Medulla oblongata (tissue), 1 donor: Measurements from ENCODE around the gene MPV17.
"Not testable (repeated sequence)": the region's sequence is repeated elsewhere in the genome, so short reads cannot be mapped to it uniquely, and the experiment has no call there.

ENCODE experiments used
- DNase-seq: peaks from one replicate; pipeline ENCODE4 v3.0.0-alpha.2; 2015; ENCODE audit errors: extremely low spot score

The MPV17 gene

DNA sequence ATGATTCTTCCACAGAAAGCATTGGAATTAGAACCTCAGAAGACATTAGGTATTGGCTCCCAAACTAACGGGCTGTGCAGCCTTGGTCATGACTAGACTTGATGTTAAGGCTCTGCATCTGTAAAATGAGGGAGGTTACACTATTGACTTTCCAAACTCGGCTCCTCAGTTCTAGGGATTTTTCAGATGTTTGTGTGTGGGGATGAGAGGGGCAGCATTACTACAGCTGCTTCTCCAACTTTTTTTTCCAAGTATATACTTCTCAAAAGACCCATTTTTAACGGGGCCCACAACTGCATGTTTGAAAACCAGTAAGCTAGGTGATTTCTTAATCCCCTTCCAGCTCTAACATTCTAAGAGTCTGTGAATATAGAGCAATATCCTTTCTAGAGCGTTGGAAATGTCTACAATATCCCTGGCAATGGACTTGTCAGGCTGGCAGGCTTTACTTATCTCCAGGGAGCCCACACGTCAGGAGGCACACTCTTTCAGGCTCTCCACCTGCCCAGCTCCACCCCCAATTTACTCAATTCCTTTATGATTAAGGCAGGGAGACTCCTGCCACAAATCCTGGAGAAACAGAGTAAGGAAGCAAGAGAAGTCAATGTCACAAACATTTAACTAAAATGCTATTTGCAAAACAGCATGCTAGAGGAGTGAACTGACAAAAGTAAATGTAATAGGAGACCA is 844 bp upstream of the MPV17 start:
- DNase-seq = peak; percentile 7

DNA sequence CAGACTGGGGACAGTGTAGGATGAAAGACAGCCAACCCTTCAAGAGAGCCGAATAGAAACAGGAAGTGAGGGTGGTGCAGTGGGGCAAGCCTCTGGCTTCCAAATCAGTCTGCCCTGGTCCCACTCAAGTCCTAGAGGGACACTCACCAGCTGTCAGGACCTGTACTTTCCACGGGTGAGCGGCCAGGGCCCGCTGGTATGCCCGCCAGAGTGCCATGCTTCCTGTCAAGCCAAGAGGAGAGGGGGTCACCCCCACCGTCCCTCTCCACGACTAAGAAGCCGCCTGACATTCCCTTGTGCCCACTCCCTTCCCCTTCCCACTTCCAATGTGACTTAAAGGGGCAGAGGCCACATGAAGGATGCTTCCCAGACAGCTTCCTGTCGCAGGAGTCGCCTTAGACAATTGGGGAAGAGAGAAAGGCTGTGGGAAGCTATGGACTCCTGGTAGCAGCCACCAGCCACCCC is 564 bp downstream of the MPV17 start:
- DNase-seq = no peak

DNA sequence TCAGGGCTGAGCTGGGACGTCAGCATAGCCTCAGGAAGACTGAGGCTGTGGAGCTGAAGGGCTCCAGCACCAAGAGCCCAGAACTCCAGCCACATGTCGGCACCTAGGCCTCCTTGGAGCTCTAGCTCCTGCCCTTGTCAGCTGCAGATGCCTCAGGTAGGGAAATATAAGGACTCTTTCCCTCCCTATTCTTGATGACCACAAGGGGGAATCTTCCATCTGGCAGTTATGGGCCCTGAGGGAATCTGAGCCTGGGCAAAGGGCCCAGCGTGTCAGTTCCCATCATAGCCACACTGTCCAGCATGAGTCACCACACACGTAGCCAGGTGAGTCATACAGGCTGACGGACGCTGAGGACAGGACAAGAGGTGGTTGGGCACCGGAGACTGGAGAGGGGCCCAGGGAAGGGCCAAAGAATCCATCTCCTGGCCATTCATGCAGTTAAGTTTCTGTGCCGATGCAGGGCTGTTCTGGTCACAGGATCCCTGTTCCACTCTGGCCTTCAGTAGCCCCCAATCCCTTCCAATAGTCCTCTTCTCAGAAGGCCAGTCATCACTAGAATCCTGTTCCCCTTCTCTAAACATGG is 1.8 kb downstream of the MPV17 start:
- no peak for DNase-seq

DNA sequence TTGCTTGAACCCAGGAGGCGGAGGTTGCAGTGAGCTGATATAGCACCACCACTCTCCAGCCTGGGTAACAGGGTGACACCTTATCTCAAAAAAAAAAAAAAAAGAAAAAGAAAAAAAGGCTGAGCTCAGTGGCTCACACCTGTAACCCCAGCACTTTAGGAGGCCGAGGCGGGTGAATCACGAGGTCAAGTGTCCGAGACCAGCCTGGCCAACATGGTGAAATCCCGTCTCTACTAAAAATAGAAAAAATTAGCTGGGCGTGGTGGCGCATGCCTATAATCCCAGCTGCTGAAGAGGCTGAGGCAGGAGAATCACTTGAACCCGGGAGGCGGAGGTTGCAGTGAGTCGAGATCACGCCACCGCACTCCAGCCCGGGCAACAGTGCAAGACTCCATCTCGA is 3.1 kb downstream of the MPV17 start:
- DNase-seq = not testable (repeated sequence)

DNA sequence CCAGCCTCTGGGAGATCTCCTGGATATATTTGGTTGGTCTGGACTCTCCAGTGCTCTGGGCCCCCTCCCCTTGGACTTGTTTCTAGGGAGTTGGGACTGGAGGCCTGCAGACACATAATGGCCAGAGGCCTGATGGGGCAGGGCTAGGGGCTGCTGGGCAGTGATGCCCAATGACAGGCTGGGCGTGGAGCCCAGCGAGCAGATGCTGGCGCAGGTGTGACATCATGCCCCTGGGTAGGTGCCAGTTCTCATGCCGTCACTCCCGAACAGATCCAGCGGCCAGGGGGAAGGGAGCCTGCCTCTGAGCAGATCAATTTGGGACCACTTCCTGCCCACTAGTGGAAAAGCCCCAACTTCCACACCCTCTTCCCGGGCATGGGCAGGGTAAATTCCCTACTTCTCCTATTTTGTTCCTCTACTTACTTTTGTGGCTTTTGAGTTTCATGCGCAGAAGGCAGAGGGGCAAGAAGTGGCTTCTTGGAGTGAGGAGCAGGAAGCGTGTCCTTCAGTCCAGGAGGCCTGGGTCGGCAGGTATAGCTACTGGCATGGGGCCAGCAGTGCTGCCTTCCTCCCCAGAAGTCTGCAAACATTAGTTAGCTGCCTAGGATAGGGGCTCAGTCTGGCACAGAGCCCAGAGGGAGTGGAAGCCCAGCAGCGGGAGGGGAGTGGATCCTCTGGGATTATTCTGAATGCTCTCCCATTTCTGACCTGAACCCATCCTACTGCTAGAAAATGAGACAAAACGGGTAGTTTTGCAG is 6.1 kb downstream of the MPV17 start:
- DNase-seq = peak; percentile 32

DNA sequence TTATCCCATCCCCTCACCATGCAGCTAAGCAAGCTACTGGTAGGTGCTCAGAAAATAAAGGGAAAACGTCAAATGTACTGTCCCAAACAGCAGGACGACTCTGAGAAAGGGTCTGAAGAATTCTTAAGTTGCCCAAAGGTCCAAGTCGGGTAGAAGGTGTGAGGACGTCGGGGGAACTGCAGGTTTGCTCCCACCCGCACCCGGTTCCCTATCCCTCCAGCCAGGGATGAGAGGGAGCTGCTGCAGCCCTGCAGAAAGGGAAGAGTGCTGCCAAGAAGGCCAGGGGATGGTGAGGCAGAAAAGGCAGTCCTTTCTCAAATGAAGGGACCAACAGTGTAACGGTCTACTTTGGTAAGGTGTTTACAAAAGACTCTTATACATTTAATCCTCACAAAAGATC is 7.8 kb downstream of the MPV17 start:
- DNase-seq = no peak

DNA sequence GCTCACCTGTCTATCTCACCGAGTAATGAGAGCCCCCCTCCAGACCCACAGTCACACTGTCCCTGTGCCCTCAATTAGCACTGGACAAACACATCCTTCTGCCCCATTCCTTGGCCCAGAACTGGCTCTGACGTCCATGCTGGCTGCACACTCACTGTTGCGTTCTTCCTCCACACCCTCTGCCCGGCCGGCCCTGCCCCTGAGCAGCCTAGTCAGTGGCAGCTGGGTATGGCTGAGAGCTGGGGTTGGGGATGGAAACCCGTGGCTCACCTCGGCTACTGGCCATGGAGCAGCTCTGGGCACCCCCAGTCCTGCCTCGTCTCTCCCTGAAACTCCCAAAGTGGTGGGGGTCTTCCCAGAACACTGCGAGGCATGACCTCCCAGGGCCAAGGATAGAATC is 8.2 kb downstream of the MPV17 start:
- no peak for DNase-seq

DNA sequence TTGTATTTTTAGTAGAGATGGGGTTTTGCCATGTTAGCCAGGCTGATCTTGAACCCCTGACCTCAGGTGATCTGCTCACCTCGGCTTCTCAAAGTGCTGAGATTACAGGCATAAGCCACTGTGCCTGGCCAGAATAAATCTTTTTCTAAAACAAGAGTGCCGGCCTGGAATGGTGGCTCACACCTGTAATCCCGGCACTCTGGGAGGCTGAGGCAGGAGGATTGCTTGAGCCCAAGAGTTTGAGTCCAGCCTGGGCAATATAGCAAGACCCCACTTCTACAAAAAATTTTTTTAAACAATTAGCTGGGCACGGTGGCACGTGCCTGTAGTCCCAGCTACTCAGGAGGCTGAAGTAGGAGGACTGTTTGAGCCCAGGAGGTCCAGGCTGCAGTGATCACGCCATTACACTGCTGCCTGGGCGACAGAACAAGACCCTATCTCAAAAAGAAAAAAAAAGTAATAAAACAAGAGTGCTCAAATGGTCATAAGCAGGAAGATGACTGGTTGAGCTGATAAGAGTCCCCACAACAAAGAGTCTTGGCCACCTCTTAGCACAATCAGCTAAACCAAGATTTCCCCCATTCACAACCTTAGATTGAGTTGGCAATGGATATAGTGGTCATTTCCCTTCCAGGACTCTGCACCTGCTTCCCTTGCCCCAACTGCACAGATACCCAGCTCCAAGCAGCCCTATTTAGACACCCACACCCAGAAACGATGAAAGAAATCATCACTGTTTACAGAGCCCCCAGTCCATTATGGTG is 8.8 kb downstream of the MPV17 start:
- DNase-seq = no peak

DNA sequence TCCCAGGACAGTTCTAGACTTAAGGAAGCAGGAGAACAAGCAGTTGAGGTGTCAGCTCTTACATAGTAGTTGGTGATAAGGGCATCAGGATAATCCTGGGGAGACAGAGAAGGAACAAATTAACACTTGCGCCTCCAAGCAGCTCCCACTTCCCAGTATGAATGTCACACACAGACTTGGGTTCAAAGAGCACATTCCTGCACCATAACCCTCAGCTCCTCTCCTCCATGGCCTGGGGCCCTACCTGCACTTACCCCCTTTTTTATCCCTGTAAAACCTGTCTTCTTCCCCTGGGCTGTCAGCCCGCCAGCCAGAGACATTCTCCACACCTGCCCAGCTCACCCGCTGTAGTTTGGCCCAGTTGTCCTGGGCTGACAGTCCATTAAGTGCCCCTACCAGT is 10.7 kb downstream of the MPV17 start:
- DNase-seq = no peak

DNA sequence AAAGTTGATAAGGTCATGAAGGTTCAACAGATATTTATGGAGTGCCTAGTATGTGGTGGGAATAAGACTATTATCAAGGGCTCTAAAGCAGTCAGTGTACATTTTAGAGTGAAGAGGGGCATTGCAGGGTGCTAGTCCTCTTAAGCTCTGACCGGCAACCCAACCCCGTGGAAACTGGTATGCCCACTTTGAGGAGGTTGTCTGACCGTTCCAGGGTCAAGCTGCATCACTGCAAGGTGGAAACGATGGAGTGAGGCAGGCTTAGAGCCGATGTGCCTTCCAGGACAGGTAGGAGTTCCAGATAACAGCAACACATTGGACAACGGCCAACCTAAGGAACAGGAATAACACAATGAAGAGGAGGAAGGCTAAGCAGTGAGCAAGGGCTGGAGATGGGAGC is 13.2 kb downstream of the MPV17 start:
- no peak for DNase-seq

DNA sequence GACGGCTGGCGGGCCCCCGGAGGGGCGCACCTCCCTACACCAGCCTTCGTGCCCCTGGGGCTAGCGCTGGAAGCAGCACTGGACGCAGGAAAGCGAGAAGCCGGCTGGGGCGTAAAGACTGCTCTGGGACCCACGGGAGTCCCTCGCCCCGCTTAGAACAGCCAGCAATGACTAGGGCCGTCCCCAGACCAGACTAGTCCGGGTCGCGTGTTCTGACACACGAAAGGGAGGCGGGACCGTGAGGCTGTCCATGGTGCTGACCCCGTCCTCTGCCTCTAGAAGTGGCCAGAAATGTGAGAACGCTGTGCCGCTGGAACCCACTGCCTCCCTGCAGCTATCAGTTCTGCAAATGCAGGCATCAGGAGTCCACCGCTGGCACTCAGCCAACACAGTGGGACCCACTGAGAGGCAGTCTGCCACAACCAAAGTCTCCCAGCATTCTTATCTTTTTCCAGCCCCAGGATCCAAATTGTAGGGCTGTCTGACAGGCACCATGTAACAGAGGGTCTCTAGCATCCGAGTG is 14.5 kb downstream of the MPV17 start, which contains the start of gene UCN:
Gene UCN (minus strand): TSS at position 87 of the 523 bp plus-strand sequence. CDS start 550 bp downstream, outside the sequence.
- no peak for DNase-seq

DNA sequence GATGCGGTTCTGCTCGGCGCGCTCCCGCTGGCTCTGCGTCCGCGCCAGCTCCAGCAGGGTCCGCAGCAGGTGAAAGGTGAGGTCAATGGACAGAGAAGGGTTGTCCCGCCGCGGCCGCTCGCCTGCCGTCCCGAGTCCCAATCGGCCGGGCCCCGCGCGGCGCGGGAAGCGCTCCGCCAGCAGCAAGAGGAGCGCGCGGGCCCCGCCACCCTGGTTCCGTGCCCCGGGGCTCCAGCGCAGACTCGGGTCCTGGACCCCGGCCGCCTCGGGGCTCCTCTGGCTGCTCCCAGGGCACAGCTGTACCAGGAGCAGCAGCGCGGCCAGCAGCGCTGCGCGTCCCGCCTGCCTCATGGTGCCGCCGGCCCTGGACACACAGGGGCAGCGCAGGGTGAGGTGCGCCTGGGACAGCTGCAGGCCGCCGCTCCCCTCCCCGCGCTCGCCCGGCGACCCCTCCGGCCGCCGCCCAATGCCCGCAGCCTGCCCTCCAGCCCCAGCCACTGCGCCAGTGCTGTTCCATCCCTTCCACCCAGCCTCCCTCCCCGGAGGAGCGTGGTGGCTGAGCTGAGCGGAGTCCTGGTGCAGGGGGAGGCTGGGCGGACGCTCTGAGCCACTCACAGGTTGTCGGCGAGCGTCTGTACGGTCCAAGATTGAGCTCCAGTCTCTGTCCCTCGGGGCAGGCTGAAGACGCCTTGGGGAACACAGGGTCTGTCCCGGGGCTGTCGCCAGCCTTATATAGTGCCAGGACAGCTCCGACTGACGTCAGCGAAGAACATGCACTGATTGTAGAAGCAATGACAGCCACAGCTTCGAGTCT is 15.1 kb downstream of the MPV17 start:
- no peak for DNase-seq

DNA sequence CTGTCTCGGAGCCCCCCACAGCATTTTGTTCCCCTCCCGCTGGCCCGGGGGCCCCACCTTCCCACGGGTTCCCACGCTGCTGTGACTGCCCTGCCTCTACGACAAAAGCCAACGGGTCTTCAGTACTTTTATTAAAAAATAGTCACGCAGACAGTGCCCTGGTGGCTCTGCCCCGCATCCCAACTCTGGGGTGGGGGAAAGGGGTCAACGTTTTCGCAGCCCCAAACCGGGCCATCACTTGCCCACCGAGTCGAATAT is 15.7 kb downstream of the MPV17 start:
- no peak for DNase-seq

DNA sequence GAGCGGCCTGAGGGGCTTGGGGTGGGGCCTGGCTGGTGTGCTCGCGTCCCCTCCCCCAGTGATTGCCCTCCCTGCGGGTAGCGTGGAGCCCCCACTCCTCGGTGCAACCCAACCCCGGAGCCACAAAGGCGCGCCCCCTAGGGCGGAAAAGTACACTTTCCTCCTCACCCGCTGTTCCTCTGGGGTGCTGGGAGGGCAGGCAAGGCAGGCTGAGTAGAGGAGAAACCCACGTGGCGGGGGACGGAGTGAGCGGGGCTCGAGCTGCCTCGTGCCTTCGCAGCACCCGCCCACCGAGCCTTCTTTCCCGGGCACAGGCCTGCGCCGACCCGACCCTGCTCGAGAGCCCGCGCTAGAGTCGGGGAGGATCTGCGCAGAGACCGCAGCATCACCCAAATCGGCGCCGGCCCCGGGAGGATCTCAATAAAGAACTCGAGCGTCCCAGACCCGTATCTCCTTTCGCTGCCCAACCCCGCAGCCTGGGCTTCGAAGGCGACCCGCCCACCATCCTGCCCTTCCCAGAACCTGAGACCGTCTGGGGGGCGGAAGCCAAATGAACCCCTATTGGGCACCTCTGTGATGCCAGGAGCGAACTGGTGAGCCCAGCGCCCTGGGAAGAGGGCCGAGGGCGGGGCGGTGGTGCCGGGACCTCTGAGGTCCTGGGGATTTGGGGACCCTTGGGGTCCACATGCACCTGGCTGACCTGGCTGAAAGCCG is 16.2 kb downstream of the MPV17 start:
- no peak for DNase-seq

DNA sequence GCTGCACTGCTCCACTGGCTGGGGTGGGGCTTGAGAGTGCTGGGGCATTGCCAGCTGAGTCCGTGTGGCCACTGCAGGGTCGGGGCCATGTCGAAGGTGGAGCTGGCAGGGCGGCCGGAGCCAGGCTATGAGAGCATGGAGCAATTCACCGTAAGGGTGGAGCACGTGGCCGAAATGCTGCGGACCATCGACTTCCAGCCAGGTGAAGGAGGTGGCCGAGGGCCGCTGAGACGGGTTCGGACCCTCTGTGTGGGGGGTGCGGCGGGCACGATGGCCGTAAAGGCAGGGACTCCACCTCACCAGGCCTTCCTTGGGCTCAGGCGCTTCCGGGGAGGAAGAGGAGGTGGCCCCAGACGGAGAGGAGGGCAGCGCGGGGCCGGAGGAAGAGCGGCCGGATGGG is 16.8 kb downstream of the MPV17 start:
- DNase-seq = no peak

DNA sequence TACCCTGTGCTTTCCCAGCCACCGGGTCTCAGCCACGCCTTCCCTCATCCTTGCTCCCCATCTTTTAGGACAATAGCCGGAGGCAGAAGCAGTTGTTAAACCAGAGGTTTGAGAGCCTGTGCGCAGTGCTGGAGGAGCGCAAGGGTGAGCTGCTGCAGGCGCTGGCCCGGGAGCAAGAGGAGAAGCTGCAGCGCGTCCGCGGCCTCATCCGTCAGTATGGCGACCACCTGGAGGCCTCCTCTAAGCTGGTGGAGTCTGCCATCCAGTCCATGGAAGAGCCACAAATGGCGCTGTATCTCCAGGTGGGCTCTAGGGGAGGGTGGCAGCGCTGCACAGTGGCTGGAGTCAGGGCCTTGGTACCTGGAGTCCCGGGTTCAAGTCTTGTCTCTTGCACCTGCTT is 17.4 kb downstream of the MPV17 start:
- DNase-seq = no peak

DNA sequence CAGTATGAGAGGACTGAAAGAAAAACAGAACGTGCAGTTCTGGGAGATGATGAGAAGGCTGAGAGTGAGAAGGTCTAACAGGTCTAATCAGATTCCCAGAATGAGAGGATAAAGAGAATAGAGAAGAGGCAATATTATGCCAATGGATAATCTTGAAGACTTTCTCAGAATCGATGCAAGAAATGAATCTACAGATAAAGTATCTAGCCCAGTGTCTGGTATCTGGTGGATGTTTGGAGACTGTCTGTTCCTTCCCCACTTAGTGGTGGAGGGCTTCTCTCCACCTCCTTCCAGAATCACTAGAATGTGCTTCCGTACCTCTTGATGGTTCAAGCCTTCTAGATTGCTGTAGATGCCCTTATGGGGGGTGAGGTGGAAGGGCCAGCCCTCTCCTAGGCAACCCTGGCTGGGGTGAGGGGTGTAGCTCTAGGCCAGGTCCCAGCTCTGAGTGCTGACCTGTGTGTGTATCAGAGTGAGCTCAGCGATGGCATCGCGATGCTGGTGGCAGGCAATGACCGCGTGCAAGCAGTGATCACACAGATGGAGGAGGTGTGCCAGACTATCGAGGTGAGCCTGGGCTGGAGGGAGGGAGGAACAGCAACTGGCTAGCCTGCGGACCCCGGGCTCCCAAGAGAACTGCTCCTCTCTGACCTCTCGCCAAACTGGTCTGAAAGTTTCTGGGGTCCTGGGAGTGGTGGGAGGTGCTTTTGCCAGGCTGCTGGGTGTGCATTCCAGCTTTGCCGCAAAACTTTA is 18.2 kb downstream of the MPV17 start:
- no peak for DNase-seq

DNA sequence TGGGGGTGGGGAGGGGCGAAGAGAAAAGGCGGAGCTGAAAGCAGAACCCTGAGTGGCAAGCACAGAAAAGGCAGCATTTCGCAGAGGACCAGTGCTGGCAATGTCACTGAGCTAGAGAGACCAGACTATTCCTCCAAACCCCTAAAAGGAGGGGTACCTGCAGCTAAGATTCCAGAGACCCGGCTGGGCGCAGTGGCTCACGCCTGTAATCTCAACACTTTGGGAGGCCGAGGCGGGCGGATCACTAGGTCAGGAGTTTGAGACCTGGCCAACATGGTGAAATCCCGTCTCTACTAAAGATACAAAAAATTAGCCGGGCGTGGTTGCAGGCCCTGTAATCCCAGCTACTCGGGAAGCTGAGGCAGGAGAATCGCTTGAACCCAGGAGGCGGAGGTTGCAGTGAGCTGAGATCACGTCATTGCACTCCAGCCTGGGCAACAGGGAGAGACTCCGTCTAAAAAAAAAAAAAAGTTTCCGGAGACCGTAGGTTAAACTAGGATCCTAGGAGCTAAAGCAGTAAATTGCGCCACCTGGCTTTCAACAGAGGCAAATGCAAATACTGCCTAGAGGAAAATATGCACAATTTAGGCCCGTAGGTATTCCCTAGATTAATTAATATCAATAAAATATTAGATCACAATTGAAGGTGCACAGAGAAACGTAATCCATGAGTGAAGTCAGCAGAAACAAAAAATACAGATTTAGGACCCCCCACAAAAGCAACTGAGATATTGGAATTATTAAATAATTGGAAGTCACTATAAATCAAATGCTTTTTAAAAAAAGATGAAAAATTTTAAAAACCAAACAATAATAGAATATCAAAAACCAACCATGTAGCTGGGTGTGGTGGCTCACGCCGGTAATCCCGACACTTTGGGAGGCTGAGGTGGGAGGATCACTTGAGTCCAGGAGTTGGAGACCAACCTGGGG is 19.5 kb downstream of the MPV17 start:
- peak; percentile 60 for DNase-seq

DNA sequence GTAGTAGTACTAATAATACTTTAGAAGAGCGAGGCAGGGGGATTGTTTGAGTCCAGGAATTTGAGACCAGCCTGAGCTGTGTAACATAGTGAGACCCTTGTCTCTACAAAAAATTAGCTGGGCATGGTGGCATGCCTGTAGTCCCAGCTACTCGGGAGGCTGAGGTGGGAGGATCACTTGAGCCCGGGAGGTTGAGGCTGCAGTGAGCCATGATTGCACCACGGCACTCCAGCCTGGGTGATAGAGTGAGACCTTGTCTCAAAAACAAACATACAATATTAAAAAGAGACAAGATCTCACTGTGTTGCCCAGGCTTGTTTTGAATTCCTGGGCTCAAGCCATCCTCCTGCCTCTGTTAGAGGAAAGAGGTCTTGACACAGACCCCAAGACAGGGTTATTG is 22.3 kb downstream of the MPV17 start:
- DNase-seq = not testable (repeated sequence)
